Left forelimb (tissue), 1 donor: Measurements from ENCODE around the gene DCTD.

Experiments
- DNase-seq: peaks from one replicate; pipeline ENCODE4 v3.0.0-alpha.2; 2018; ENCODE audit warnings: low spot score

DCTD gene

GRCh38 chr4:182869697-182870096 is 47.5 kb downstream of the DCTD start:
- no peak for DNase-seq

GRCh38 chr4:182866746-182867145 is 50.4 kb downstream of the DCTD start:
- DNase-seq, result no peak

GRCh38 chr4:182863501-182863900 is 53.7 kb downstream of the DCTD start:
- DNase-seq, result no peak

- no peak for DNase-seq
Observed at GRCh38 chr4:182862921-182863320, 54.3 kb downstream of the DCTD start.

GRCh38 chr4:182862141-182862875 is 54.9 kb downstream of the DCTD start:
- no peak for DNase-seq

GRCh38 chr4:182861346-182861745 is 55.8 kb downstream of the DCTD start:
- no peak for DNase-seq

GRCh38 chr4:182859730-182860129 is 57.5 kb downstream of the DCTD start:
- DNase-seq, result no peak

- no peak for DNase-seq
Observed at GRCh38 chr4:182858711-182859110, 58.5 kb downstream of the DCTD start.

- no peak for DNase-seq
Observed at GRCh38 chr4:182856862-182857261, 60.3 kb downstream of the DCTD start.

- no peak for DNase-seq
Observed at GRCh38 chr4:182855877-182856276, 61.3 kb downstream of the DCTD start.

GRCh38 chr4:182855312-182855711 is 61.9 kb downstream of the DCTD start:
- no peak for DNase-seq

- DNase-seq, result no peak
Observed at GRCh38 chr4:182854466-182854865, 62.7 kb downstream of the DCTD start.

- no peak for DNase-seq
Observed at GRCh38 chr4:182853731-182854330, 63.4 kb downstream of the DCTD start.

GRCh38 chr4:182848685-182849084 is 68.5 kb downstream of the DCTD start:
- no peak for DNase-seq

- DNase-seq, result no peak
Observed at GRCh38 chr4:182847576-182848450, 69.4 kb downstream of the DCTD start.

- no peak for DNase-seq
Observed at GRCh38 chr4:182846036-182846435, 71.2 kb downstream of the DCTD start.

- DNase-seq, result no peak
Observed at GRCh38 chr4:182845618-182846017, 71.6 kb downstream of the DCTD start.

- DNase-seq, result no peak
Observed at GRCh38 chr4:182843808-182844325, 73.3 kb downstream of the DCTD start.

GRCh38 chr4:182842759-182843390 is 74.3 kb downstream of the DCTD start:
- no peak for DNase-seq

- DNase-seq, result no peak
Observed at GRCh38 chr4:182842104-182842600, 75.0 kb downstream of the DCTD start.

GRCh38 chr4:182840108-182840507 is 77.1 kb downstream of the DCTD start:
- no peak for DNase-seq
